A549 (cell line): ENCODE data around the gene C1QTNF12. TPM values are rescaled to one million over a fixed set of nuclear protein-coding genes. Genes with fewer than 3 reads are reported as not detected.

Source experiments
- ATAC-seq, 2 experiments: fragments of 200-7000 bp in 1 of 2; fragments of >200 bp in 1 of 2; cut with Nextera tagmentation in 1 of 2; cut with Tn5 transposase in 1 of 2; 3 replicates each; pipeline versions ENCODE4 v1.8.0 to v1.9.1; 2018 to 2020; ENCODE audit warnings: mild to moderate bottlenecking in 1 of 2, moderate library complexity in 1 of 2
- CTCF ChIA-PET: fragments of 300-600 bp; sonication (Branson Sonifier 250); formaldehyde crosslinking; extraction: SDS; loops from one replicate; lab custom pipeline; 2021; ENCODE audit warnings: antibody characterized with exemption, inconsistent platforms; lab: Yijun Ruan, JAX
- POLR2A ChIA-PET: fragments of 350-600 bp; formaldehyde crosslinking; extraction: SDS; loops from one replicate; lab custom pipeline; 2021; ENCODE audit warnings: antibody characterized with exemption, inconsistent platforms; lab: Yijun Ruan, JAX
- DNase-seq, 2 experiments: peaks; one replicate each; pipeline versions ENCODE4 v3.0.0 to v3.0.0-alpha.2; 2011 to 2016; ENCODE audit warnings: low read depth in 1 of 2, low spot score in 1 of 2
- FAIRE-seq: peaks from 2 replicates; lab custom pipeline; 2011; peaks lifted over from hg19 to GRCh38; lab: Jason Lieb, UNC
- H3K27ac ChIP-seq, 2 experiments: fragments of >200 bp; sonication (Bioruptor Twin); formaldehyde crosslinking; 3 replicates each; pipeline ENCODE4 v1.5.1; 2016 to 2017
- H3K4me1 ChIP-seq: fragments of >200 bp; sonication (Bioruptor Twin); formaldehyde crosslinking; 3 replicates; pipeline ENCODE4 v1.6.1; 2016
- H3K4me2 ChIP-seq: fragments of >200 bp; sonication (Bioruptor Twin); formaldehyde crosslinking; 3 replicates; pipeline ENCODE4 v1.6.1; 2016
- H3K4me3 ChIP-seq: fragments of >200 bp; sonication (Bioruptor Twin); formaldehyde crosslinking; 3 replicates; pipeline ENCODE4 v1.5.1; 2016
- H3K9me3 ChIP-seq: fragments of >200 bp; sonication (Bioruptor Twin); formaldehyde crosslinking; 3 replicates; pipeline ENCODE4 v1.6.1; 2016
- BHLHE40 ChIP-seq: IDR thresholded peaks from 2 replicates; pipeline ENCODE4 v1.6.1; 2012; ENCODE audit warnings: low read depth, low read length, inconsistent platforms
- EHMT2 ChIP-seq: fragments of 200-600 bp; sonication (generic); IDR thresholded peaks from 2 replicates; pipeline ENCODE4 v1.6.1; 2016; ENCODE audit warnings: antibody characterized with exemption, low read depth, mild to moderate bottlenecking, moderate library complexity
- ELK1 ChIP-seq: fragments of 150-350 bp; IDR thresholded peaks from 2 replicates; pipeline ENCODE4 v1.6.1; 2014; ENCODE audit warnings: low read depth, mild to moderate bottlenecking, low read length
- ESRRA ChIP-seq: fragments of 150-350 bp; IDR thresholded peaks from 2 replicates; pipeline ENCODE4 v1.6.1; 2014; ENCODE audit warnings: mild to moderate bottlenecking, low read length, borderline replicate concordance
- FOSL2 ChIP-seq, 2 experiments: fragments of 450-650 bp in 1 of 2; fragments of >200 bp in 1 of 2; sonication (Bioruptor Twin) in 1 of 2; formaldehyde crosslinking; IDR thresholded peaks; 2 replicates each; pipeline versions ENCODE4 v1.5.0 to v1.6.1; 2016 to 2020; ENCODE audit warnings: mild to moderate bottlenecking in 1 of 2, moderate library complexity in 1 of 2
- FOXS1 ChIP-seq: fragments of 250-450 bp; sonication (Bioruptor Pico); IDR thresholded peaks from 2 replicates; pipeline ENCODE4 v1.5.0; 2020; ENCODE audit warnings: mild to moderate bottlenecking, moderate library complexity
- HES2 ChIP-seq: fragments of >200 bp; sonication (Bioruptor Twin); formaldehyde crosslinking; IDR thresholded peaks from 2 replicates; pipeline ENCODE4 v1.6.1; 2016
- HEYL ChIP-seq: fragments of 250-450 bp; sonication (Bioruptor Pico); IDR thresholded peaks from 2 replicates; pipeline ENCODE4 v1.8.0; 2021; ENCODE audit warnings: mild to moderate bottlenecking, moderate library complexity
- HOXA7 ChIP-seq: fragments of 250-450 bp; sonication (Bioruptor Pico); IDR thresholded peaks from 2 replicates; pipeline ENCODE4 v1.5.0; 2020; ENCODE audit warnings: mild to moderate bottlenecking, moderate library complexity
- JUN ChIP-seq, 2 experiments: fragments of >200 bp; sonication (Bioruptor Twin); formaldehyde crosslinking; IDR thresholded peaks; 2 replicates in 1 of 2; 3 replicates in 1 of 2; pipeline ENCODE4 v1.6.1; 2016 to 2017
- JUNB ChIP-seq: fragments of >200 bp; sonication (Bioruptor Twin); formaldehyde crosslinking; IDR thresholded peaks from 2 replicates; pipeline ENCODE4 v1.6.1; 2016
- KDM1A ChIP-seq: fragments of 200-600 bp; sonication (generic); IDR thresholded peaks from 2 replicates; pipeline ENCODE4 v1.6.1; 2016; ENCODE audit warnings: low read depth, mild to moderate bottlenecking
- MAFK ChIP-seq: fragments of 450-650 bp; IDR thresholded peaks from 2 replicates; pipeline ENCODE4 v1.6.1; 2014; ENCODE audit not compliant: partially characterized antibody
- MAX ChIP-seq: IDR thresholded peaks from 2 replicates; pipeline ENCODE4 v1.6.1; 2012
- MYC ChIP-seq: IDR thresholded peaks from 2 replicates; pipeline ENCODE4 v1.6.1; 2012; ENCODE audit warnings: mild to moderate bottlenecking, inconsistent platforms, low read length, improper control_type of control experiment, borderline replicate concordance
- NPAS2 ChIP-seq: fragments of 250-450 bp; sonication (Bioruptor Pico); IDR thresholded peaks from 2 replicates; pipeline ENCODE4 v1.8.0; 2022; ENCODE audit warnings: mild to moderate bottlenecking, moderate library complexity, borderline replicate concordance
- NR3C1 ChIP-seq: fragments of >200 bp; sonication (Bioruptor Twin); formaldehyde crosslinking; IDR thresholded peaks from 3 replicates; pipeline ENCODE4 v1.6.1; 2017
- POLR2A ChIP-seq: IDR thresholded peaks from 2 replicates; pipeline ENCODE4 v1.6.1; 2012; ENCODE audit warnings: mild to moderate bottlenecking, low read length
- REST ChIP-seq: fragments of 200-600 bp; sonication (generic); IDR thresholded peaks from 2 replicates; pipeline ENCODE4 v1.6.1; 2016; ENCODE audit warnings: antibody characterized with exemption, mild to moderate bottlenecking, moderate library complexity
- RFX5 ChIP-seq: fragments of 450-650 bp; IDR thresholded peaks from 2 replicates; pipeline ENCODE4 v1.7.1; 2014; ENCODE audit warnings: antibody characterized with exemption, mild to moderate bottlenecking, moderate library complexity
- RNF2 ChIP-seq: fragments of 200-600 bp; sonication (generic); IDR thresholded peaks from 2 replicates; pipeline ENCODE4 v1.6.1; 2016; ENCODE audit warnings: low read depth, mild to moderate bottlenecking, antibody characterized with exemption, moderate library complexity, borderline replicate concordance
- TFCP2L1 ChIP-seq: fragments of 250-450 bp; sonication (Bioruptor Pico); IDR thresholded peaks from 2 replicates; pipeline ENCODE4 v1.5.0; 2021; ENCODE audit warnings: mild to moderate bottlenecking
- USF2 ChIP-seq: fragments of 450-650 bp; IDR thresholded peaks from 2 replicates; pipeline ENCODE4 v1.6.1; 2014; ENCODE audit warnings: antibody characterized with exemption
- ZSCAN20 ChIP-seq: fragments of 250-450 bp; sonication (Bioruptor Pico); IDR thresholded peaks from 2 replicates; pipeline ENCODE4 v1.8.0; 2022; ENCODE audit warnings: mild to moderate bottlenecking, moderate library complexity
- WGBS: methylation state at CpG from one replicate; pipeline ENCODE4 v1.1.6; 2017; ENCODE audit errors: missing lambda C conversion rate; 5-methylcytosine and 5-hydroxymethylcytosine counted together
- polyA plus RNA-seq, 4 experiments: library from polyadenylated mRNA; depleted of rRNA in 3 of 4; stranded (reverse); fragments of >200 nt; fragmentation: RNase III in 1 of 4; extraction: RNeasy Plus Mini Kit Qiagen cat#74134 plus additional on column Dnase treatment in 1 of 4; gene quantifications; 2 replicates in 3 of 4; 3 replicates in 1 of 4; pipeline ENCODE4 v1.2.3, GENCODE V29; 2011 to 2017

The C1QTNF12 gene
- polyA plus RNA-seq, 2 of the 4 experiments (the other 2 are of a cell fraction): 0.47 to 0.83 TPM

GRCh38 chr1:1260843-1261560, 14.5 kb upstream of the C1QTNF12 start:
- POLR2A ChIA-PET: interaction anchor here (0.9 kb wide), 1 partner anchor 22 kb away, joined by 4 read pairs; no protein-coding TSS in a partner anchor

GRCh38 chr1:1259951-1260600, 13.6 kb upstream of the C1QTNF12 start:
- Histone ChIP-seq H3K9me3 (no peaks in the 10 kb centered on the region), H3K27ac (no peak overlapping the region), H3K4me3 (no peak overlapping the region), H3K4me2 (no peak overlapping the region), H3K4me1 (no peaks in the 10 kb centered on the region)
- POLR2A ChIA-PET: no interaction called here
- WGBS: 92% methylated on average over 25 of the region's 26 CpGs
- no peak for FAIRE-seq
- ATAC-seq: no peak
- TF ChIP-seq ZSCAN20 (no peak), REST (no peak), HOXA7 (CRISPR knock-in tag) (no peak), POLR2A (no peak), JUNB (no peak), RNF2 (no peak), FOSL2 (IDR thresholded peaks at IDR 0.05) (no peak), FOSL2 (CRISPR knock-in tag; IDR thresholded peaks at IDR 0.05) (no peak), MAX (no peak), NR3C1 (no peak), ESRRA (no peak), BHLHE40 (no peak), HEYL (no peak), KDM1A (no peak), EHMT2 (no peak), USF2 (no peak), RFX5 (no peak), JUN (IDR thresholded peaks at IDR 0.05) (no peak), MAFK (no peak), HES2 (no peak), TFCP2L1 (CRISPR knock-in tag) (no peak)
- DNase-seq: no peak
- CTCF ChIA-PET: interaction anchor here (2.4 to 5.0 kb wide), 2 partner anchors 10 to 138 kb away, joined by 9 to 17 read pairs; no protein-coding TSS in a partner anchor

More at GRCh38 chr1:1260843-1261560, 14.5 kb upstream of the C1QTNF12 start:
- Histone ChIP-seq H3K4me3 (no peak overlapping the region), H3K9me3 (no peaks in the 10 kb centered on the region)
- 86% methylated on average over 14 of the region's 16 CpGs for WGBS
- TF ChIP-seq MYC: no peak
- TF ChIP-seq FOXS1 (CRISPR knock-in tag): no peak
- TF ChIP-seq ELK1: no peak
- TF ChIP-seq NPAS2 (CRISPR knock-in tag): no peak
- TF ChIP-seq, all 56 proteins: peak for 0
- no peak for FAIRE-seq
- ATAC-seq: no peak
- H3K4me1 ChIP-seq: no peaks in the 10 kb centered on the region
- DNase-seq: no peak
- H3K4me2 ChIP-seq: no peak overlapping the region
- H3K27ac ChIP-seq: no peak overlapping the region
- CTCF ChIA-PET: interaction anchor here (0.8 to 5.0 kb wide), 3 partner anchors 10 to 139 kb away, joined by 3 to 17 read pairs (median 9); no protein-coding TSS in a partner anchor
